ENCODE results near the gene ZNF236. TPM values are rescaled to one million over a fixed set of nuclear protein-coding genes. Genes with fewer than 3 reads are reported as not detected.
A peak's percentile ranks its signal among the peaks of the same experiment; 100 is the strongest.

ZNF236 gene
- total and polyA plus RNA-seq, 7 donors = 0.60 to 26.6 (median 18.9) TPM

DNA sequence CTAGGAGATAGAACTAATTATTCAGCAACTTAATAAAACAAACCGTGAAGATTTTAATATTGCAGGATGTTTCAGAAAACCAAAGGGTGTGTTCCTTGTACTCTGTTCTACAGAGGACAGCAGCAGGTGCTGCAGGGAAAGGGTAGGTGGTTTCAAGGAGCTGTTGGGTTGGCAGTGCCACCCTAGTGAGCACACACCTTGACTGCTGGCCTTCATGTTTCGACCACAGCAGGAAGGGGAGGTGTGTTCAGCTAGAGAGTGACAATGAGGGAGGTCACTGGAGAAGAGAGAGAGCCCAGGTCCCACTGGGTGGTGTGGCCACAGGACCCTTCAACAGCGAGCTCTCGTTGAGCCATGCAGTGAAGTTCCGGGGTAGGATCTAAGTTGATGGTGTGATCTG is 98.6 kb downstream of the ZNF236 start:
- no peak overlapping the region for H3K27ac ChIP-seq
- no peaks in the 10 kb centered on the region for H3K27me3 ChIP-seq
- DNase-seq = no peak
- 79 to 91% methylated on average over 5 of the region's 5 CpGs for whole genome bisulfite sequencing, 2 donors
- H3K4me1 ChIP-seq = peaks cover 0 to 3% (median 0%) of the 10 kb centered on the region in 4 donors
- intact Hi-C loops (cut with DNase I) = loop anchor here (5.0 kb wide), 1 partner anchor 61 kb away; no protein-coding TSS in a partner anchor
- H3K36me3 ChIP-seq = peaks cover 0 to 73% (median 18%) of the 10 kb centered on the region in 4 donors
- H3K4me3 ChIP-seq = no peak overlapping the region
- TF ChIP-seq EP300 (IDR thresholded peaks at IDR 0.05) (no peak), POLR2A (IDR thresholded peaks at IDR 0.05) (no peak), POLR2AphosphoS5 (IDR thresholded peaks at IDR 0.05) (no peak)
- TF ChIP-seq, protein P1, sequence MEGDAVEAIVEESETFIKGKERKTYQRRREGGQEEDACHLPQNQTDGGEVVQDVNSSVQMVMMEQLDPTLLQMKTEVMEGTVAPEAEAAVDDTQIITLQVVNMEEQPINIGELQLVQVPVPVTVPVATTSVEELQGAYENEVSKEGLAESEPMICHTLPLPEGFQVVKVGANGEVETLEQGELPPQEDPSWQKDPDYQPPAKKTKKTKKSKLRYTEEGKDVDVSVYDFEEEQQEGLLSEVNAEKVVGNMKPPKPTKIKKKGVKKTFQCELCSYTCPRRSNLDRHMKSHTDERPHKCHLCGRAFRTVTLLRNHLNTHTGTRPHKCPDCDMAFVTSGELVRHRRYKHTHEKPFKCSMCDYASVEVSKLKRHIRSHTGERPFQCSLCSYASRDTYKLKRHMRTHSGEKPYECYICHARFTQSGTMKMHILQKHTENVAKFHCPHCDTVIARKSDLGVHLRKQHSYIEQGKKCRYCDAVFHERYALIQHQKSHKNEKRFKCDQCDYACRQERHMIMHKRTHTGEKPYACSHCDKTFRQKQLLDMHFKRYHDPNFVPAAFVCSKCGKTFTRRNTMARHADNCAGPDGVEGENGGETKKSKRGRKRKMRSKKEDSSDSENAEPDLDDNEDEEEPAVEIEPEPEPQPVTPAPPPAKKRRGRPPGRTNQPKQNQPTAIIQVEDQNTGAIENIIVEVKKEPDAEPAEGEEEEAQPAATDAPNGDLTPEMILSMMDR (IDR thresholded peaks at IDR 0.05) = no peak
- no peaks in the 10 kb centered on the region for H3K9me3 ChIP-seq

DNA sequence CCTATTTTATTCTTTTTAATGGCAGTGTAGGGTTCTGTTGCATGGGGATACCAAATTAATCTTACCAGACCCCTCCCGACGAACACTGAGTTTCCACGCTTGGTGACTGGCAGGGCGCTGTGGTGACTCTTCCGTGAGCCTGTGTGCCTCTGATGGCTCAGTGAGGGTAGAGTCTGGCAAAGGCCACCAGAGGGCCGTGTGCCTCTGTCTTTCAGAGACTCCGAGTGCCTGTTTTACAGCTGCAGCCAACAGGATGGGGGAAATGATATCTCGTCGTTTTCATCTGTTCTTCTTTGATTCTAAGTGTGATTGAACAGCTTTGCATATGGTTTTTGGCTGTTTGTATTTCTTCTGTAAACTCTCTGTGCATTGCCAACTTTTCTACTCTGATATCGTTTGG is 99.8 kb downstream of the ZNF236 start:
- no peak for DNase-seq

DNA sequence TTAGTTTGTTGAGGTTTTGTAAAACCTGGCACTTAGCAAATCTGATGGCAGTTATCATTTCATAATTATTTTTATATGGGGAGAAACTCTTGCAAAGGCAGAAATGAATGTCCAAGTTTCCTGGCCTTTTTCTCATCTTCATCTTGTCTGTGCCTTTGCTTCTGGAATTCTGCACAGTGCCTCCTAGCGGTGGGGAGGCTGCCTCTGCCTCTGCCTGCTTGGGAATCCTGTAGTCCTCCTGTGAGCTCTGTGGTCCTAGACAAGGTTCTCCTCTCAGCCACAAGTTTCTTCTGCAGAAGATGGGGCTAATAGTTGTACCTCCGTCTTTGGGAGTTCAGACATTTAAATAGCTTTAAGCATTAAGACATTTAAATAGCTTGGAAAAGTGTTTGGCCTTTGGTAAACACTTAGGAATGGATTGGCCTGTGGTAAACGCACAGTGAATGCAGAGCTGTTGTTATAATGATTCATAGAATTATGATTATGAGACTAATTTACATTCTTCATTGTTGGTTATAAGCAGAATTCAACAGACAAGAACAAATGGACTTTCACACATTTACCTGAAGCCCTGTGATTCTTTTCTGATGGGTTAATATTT is 101.2 kb downstream of the ZNF236 start:
- no peaks in the 10 kb centered on the region for H3K9me3 ChIP-seq
- no peak overlapping the region for H3K4me3 ChIP-seq
- H3K36me3 ChIP-seq = peaks cover 0 to 70% (median 10%) of the 10 kb centered on the region in 4 donors
- DNase-seq = no peak
- H3K27ac ChIP-seq = no peak overlapping the region
- intact Hi-C loops (cut with DNase I) = loop anchor here (5.0 kb wide), 1 partner anchor 59 kb away; no protein-coding TSS in a partner anchor
- H3K4me1 ChIP-seq = peaks cover 0 to 3% (median 0%) of the 10 kb centered on the region in 4 donors
- WGBS, 2 donors = 76 to 87% methylated on average over 3 of the region's 3 CpGs
- H3K27me3 ChIP-seq = no peaks in the 10 kb centered on the region
- TF ChIP-seq POLR2AphosphoS5 (IDR thresholded peaks at IDR 0.05) = no peak
- TF ChIP-seq, protein P1 (IDR thresholded peaks at IDR 0.05) = peak in 1 of 4 experiments; percentile 31

More for the DNA sequence above, 99.8 kb downstream of the ZNF236 start:
- TF ChIP-seq, protein P1 (IDR thresholded peaks at IDR 0.05) = peak in 3 of 4 experiments; percentile 28 to 31 (median 29)
- TF ChIP-seq POLR2AphosphoS5 (IDR thresholded peaks at IDR 0.05) (no peak), POLR2A (IDR thresholded peaks at IDR 0.05) (no peak)
- Histone ChIP-seq H3K9me3 (no peaks in the 10 kb centered on the region), H3K4me1 (peaks cover 0 to 3% (median 0%) of the 10 kb centered on the region in 4 donors), H3K36me3 (peaks cover 0 to 70% (median 10%) of the 10 kb centered on the region in 4 donors), H3K27ac (no peak overlapping the region), H3K27me3 (no peaks in the 10 kb centered on the region), H3K4me3 (no peak overlapping the region)
- WGBS, 2 donors = 13 to 24% methylated on average over 10 of the region's 10 CpGs
- intact Hi-C loops (cut with DNase I) = loop anchor here (5.0 kb wide), 1 partner anchor 60 kb away; no protein-coding TSS in a partner anchor

DNA sequence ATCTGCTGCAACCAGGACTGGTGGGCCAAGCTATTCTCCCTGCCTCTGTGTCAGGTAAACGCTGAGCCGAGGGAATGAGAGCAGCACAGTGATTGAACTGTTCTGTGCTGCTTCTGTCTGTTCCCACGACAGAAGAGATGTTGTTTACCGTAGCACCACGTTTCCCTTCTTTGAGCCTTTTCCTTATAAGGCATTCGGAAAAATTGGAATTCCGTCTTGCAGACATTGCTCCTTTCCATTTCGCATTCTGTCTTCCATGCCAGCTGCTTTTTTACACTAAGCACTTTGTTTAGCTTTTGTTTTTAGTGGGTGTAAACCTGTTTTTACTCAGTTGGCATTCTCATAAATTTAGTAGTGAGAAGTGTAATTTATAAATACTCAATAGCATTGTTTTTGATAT is 103.1 kb downstream of the ZNF236 start:
- H3K27ac ChIP-seq = peak overlapping the region in 2 of 4 donors; percentile 41 to 43
- WGBS, 2 donors = 84 to 93% methylated on average over 8 of the region's 8 CpGs
- intact Hi-C loops (cut with DNase I) = no loop called here
- H3K36me3 ChIP-seq = peaks cover 0 to 71% (median 5%) of the 10 kb centered on the region in 4 donors
- H3K4me1 ChIP-seq = peaks cover 0 to 3% (median 0%) of the 10 kb centered on the region in 4 donors
- no peak for DNase-seq
- H3K4me3 ChIP-seq = peak overlapping the region in 2 of 4 donors; percentile 1 to 12
- H3K27me3 ChIP-seq = no peaks in the 10 kb centered on the region
- no peaks in the 10 kb centered on the region for H3K9me3 ChIP-seq
- TF ChIP-seq EP300 (IDR thresholded peaks at IDR 0.05) = no peak
- TF ChIP-seq POLR2AphosphoS5 (IDR thresholded peaks at IDR 0.05) = no peak
- no peak for TF ChIP-seq POLR2A (IDR thresholded peaks at IDR 0.05)
- TF ChIP-seq, protein P1 (IDR thresholded peaks at IDR 0.05) = no peak

Measured in sigmoid colon (tissue), 7 donors.